SK-N-SH treated with all-trans-retinoic acid at 6 μM for 48 hours (cell line): Measurements from ENCODE around the gene ATP10B.

Source experiments
- ARNTL ChIP-seq: fragments of 450-650 bp; formaldehyde crosslinking; IDR thresholded peaks from 2 replicates; pipeline ENCODE4 v1.5.0; 2020; ENCODE audit warnings: low read depth, mild to moderate bottlenecking, moderate library complexity, borderline replicate concordance
- CSDC2 ChIP-seq: fragments of 250-450 bp; sonication (Bioruptor Pico); IDR thresholded peaks from 2 replicates; pipeline ENCODE4 v1.5.0; 2020; ENCODE audit warnings: mild to moderate bottlenecking, moderate library complexity
- ISL1 ChIP-seq: fragments of 250-450 bp; sonication (Bioruptor Pico); IDR thresholded peaks from 2 replicates; pipeline ENCODE4 v2.1.2; 2022; ENCODE audit warnings: mild to moderate bottlenecking, moderate library complexity
- POU6F1 ChIP-seq: fragments of 250-450 bp; sonication (Bioruptor Pico); IDR thresholded peaks from 2 replicates; pipeline ENCODE4 v1.8.0; 2021; ENCODE audit warnings: low read depth, mild to moderate bottlenecking, moderate library complexity, borderline replicate concordance
- TCF4 ChIP-seq: fragments of 250-450 bp; sonication (Bioruptor Pico); IDR thresholded peaks from 2 replicates; pipeline ENCODE4 v1.8.0; 2021; ENCODE audit warnings: mild to moderate bottlenecking, moderate library complexity, borderline replicate concordance
- ZC3H10 ChIP-seq: fragments of 250-450 bp; sonication (Bioruptor Pico); IDR thresholded peaks from 2 replicates; pipeline ENCODE4 v1.5.1; 2021; ENCODE audit warnings: mild to moderate bottlenecking, moderate library complexity
- ZFP3 ChIP-seq: fragments of 250-450 bp; sonication (Bioruptor Pico); IDR thresholded peaks from 2 replicates; pipeline ENCODE4 v1.5.0; 2020; ENCODE audit warnings: mild to moderate bottlenecking, moderate library complexity
- TF ChIP-seq, protein P1 (sequence below): fragments of 250-450 bp; sonication (Bioruptor Pico); IDR thresholded peaks from 2 replicates; pipeline ENCODE4 v1.8.0; 2020; ENCODE audit warnings: mild to moderate bottlenecking, moderate library complexity, borderline replicate concordance
- TF ChIP-seq, protein P2 (sequence below): fragments of 250-450 bp; sonication (Bioruptor Pico); IDR thresholded peaks from 2 replicates; pipeline ENCODE4 v1.5.1; 2020; ENCODE audit warnings: low read depth, mild to moderate bottlenecking, moderate library complexity

DNA sequence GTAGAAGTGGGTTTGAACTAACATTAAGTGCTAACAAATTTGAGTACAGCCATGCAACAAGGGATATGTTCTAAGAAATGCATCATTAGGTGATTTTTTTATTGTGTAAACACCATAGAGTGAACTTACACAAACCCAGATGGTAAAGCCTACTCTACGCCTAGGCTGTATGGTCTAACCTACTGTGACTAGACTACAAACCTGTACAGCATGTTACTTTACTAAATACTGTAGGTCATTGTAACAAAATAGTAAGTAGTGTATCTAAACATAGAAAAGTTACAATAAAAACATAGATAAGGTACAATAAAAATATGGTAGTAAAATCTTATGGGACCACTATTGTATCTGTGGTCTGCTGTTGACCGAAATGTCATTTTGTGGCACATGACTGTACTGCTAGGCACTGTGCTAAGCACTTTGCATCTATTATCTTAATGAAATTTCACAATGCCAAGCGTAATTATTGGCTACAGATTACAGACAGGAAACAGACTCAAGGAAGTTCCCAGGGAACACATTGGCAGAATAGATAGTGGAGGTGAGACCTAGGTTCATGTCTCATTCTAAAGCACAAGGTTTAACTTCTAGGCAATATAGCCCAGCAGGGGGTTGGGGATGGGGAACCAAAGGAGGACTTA lies 62.7 kb downstream of the ATP10B start:
- TF ChIP-seq ZFP3 (CRISPR knock-in tag) (no peak), ARNTL (CRISPR knock-in tag) (no peak), POU6F1 (no peak), CSDC2 (CRISPR knock-in tag) (no peak), TCF4 (CRISPR knock-in tag) (no peak), ZC3H10 (CRISPR knock-in tag) (no peak), ISL1 (no peak)
- TF ChIP-seq, protein P1, sequence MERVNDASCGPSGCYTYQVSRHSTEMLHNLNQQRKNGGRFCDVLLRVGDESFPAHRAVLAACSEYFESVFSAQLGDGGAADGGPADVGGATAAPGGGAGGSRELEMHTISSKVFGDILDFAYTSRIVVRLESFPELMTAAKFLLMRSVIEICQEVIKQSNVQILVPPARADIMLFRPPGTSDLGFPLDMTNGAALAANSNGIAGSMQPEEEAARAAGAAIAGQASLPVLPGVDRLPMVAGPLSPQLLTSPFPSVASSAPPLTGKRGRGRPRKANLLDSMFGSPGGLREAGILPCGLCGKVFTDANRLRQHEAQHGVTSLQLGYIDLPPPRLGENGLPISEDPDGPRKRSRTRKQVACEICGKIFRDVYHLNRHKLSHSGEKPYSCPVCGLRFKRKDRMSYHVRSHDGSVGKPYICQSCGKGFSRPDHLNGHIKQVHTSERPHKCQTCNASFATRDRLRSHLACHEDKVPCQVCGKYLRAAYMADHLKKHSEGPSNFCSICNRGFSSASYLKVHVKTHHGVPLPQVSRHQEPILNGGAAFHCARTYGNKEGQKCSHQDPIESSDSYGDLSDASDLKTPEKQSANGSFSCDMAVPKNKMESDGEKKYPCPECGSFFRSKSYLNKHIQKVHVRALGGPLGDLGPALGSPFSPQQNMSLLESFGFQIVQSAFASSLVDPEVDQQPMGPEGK (CRISPR knock-in tag): no peak
- TF ChIP-seq, protein P2, sequence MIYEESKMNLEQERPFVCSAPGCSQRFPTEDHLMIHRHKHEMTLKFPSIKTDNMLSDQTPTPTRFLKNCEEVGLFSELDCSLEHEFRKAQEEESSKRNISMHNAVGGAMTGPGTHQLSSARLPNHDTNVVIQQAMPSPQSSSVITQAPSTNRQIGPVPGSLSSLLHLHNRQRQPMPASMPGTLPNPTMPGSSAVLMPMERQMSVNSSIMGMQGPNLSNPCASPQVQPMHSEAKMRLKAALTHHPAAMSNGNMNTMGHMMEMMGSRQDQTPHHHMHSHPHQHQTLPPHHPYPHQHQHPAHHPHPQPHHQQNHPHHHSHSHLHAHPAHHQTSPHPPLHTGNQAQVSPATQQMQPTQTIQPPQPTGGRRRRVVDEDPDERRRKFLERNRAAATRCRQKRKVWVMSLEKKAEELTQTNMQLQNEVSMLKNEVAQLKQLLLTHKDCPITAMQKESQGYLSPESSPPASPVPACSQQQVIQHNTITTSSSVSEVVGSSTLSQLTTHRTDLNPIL (CRISPR knock-in tag): no peak
